ENCODE measurements around the gene MRC1.

DNA sequence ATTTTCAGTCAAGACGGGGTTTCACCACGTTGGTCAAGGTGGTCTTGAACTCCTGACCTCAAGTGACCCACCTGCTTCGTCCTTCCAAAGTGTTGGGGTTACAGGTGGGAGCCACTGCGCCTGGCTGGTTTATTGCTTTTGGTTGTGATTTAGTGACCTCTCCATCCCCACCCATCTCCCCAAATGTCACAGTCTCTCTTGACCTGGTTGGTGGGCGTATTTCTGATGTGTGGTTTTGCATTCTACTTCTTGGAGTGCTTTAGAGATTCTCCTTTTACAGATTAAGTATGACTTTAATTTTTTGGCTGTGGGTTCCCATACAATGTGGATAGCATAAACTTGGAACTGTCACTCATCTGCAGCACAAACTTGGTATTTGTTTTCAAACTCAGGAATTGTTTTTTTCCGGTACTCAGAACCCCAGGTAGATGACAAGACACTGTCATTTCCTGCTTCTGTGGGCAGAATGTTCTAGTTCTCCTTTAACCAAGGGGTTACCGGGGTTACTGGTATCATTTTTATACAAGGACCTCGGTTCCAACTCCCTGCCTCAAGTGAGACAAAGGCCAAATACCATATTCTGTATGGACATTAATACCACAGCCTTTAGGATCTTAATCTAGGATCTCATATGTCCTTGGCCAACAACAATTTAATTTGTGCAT is 50.5 kb downstream of the MRC1 start:
- TF ChIP-seq GABPA (IDR thresholded peaks at IDR 0.05; ENCODE audit: low read depth) = no peak
- TF ChIP-seq, protein P1, sequence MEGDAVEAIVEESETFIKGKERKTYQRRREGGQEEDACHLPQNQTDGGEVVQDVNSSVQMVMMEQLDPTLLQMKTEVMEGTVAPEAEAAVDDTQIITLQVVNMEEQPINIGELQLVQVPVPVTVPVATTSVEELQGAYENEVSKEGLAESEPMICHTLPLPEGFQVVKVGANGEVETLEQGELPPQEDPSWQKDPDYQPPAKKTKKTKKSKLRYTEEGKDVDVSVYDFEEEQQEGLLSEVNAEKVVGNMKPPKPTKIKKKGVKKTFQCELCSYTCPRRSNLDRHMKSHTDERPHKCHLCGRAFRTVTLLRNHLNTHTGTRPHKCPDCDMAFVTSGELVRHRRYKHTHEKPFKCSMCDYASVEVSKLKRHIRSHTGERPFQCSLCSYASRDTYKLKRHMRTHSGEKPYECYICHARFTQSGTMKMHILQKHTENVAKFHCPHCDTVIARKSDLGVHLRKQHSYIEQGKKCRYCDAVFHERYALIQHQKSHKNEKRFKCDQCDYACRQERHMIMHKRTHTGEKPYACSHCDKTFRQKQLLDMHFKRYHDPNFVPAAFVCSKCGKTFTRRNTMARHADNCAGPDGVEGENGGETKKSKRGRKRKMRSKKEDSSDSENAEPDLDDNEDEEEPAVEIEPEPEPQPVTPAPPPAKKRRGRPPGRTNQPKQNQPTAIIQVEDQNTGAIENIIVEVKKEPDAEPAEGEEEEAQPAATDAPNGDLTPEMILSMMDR (IDR thresholded peaks at IDR 0.05; ENCODE audit: insufficient read depth, low read length) = no peak
- TF ChIP-seq POLR2AphosphoS5 (IDR thresholded peaks at IDR 0.05; ENCODE audit: low read depth) = no peak
- TF ChIP-seq, protein P2, sequence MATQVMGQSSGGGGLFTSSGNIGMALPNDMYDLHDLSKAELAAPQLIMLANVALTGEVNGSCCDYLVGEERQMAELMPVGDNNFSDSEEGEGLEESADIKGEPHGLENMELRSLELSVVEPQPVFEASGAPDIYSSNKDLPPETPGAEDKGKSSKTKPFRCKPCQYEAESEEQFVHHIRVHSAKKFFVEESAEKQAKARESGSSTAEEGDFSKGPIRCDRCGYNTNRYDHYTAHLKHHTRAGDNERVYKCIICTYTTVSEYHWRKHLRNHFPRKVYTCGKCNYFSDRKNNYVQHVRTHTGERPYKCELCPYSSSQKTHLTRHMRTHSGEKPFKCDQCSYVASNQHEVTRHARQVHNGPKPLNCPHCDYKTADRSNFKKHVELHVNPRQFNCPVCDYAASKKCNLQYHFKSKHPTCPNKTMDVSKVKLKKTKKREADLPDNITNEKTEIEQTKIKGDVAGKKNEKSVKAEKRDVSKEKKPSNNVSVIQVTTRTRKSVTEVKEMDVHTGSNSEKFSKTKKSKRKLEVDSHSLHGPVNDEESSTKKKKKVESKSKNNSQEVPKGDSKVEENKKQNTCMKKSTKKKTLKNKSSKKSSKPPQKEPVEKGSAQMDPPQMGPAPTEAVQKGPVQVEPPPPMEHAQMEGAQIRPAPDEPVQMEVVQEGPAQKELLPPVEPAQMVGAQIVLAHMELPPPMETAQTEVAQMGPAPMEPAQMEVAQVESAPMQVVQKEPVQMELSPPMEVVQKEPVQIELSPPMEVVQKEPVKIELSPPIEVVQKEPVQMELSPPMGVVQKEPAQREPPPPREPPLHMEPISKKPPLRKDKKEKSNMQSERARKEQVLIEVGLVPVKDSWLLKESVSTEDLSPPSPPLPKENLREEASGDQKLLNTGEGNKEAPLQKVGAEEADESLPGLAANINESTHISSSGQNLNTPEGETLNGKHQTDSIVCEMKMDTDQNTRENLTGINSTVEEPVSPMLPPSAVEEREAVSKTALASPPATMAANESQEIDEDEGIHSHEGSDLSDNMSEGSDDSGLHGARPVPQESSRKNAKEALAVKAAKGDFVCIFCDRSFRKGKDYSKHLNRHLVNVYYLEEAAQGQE (IDR thresholded peaks at IDR 0.05; ENCODE audit: insufficient replicate concordance, low read depth) = no peak
